Stimulated activated naive CD4-positive, alpha-beta T cell treated with Interleukin-2 at 50 U/mL for 16 hours (primary cell): ENCODE results near the gene PRKCB.
A peak's percentile ranks its signal among the peaks of the same experiment; 100 is the strongest.

Experiments
- DNase-seq: peaks from one replicate; lab custom pipeline; 2025; lab: John Stamatoyannopoulos, UW

PRKCB gene

DNA sequence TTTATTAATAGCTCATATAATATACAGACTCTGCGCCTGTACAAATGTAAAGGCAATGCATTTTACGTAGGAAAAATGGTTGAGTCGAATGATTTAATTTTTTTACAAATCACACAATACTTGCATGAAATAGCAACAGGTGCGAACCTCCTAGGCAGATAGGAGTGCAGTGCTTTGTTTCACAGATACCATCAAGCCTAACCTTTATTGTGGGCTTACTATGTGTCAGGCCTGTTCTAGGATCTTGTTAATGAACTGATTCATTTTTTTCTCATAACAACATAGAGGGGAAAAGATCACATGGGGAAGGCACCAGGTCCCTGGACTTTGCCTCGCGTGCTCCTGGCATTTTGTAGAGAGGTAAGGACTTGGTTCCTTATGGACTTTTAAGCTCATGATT, 107.8 kb downstream of the PRKCB start:
- no peak for DNase-seq

DNA sequence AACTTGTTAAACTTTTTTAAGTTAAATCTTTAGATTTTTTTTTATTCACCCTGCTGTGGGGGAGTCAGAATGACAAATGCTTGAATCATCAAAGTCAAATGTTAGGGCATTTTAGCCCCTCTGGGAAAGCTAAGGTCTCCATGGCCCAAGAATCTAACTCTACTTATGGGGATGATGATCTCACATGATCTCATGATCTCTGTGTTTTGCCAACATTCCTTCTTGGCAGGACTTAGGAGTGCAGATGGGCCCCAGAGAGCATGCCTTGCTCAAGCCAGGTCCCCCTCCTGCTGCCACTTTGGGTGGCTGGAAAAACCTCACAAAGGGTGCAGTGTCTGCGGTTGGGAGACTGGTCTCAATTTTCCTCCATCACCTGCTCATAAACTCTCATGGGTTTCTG, 108.6 kb downstream of the PRKCB start:
- no peak for DNase-seq

DNA sequence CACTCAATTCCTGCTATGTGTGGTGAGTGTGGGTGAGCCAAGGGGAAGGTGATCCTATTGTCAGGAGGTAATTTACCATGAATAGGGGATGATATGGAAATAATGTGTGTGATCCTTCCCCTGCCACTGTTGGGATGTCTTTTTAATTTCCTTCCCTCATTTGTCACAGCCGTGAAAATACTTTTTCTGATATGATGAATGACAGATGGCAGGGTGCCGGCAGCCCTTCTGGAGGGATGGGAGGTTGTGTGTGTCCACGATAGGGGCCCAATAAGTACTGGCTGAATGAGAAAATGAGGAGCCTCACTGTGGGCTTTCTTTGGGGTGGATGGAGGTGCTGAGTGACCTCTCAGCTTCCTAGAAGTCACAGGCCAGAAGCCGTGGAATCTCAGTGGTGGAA, 109.5 kb downstream of the PRKCB start:
- DNase-seq, result no peak

DNA sequence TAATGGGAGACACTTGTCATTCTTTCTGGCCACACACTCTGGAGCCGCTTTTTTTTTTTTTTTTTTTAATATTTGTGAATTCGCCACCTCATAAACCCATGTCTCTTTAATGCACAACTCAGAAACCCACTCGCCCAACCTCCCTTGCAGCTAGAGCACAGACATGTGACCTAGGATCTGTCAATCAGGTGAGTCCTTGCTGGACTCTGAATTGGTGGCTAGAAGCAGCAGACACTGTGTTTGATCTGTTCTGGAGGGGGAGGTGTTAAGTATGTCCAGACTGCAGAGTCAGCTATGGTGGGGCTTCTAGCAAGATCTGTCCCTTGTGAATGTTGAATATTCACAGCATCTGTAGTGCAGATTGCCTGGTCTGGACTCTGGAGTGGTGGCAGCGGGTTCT, 112.1 kb downstream of the PRKCB start:
- no peak for DNase-seq

DNA sequence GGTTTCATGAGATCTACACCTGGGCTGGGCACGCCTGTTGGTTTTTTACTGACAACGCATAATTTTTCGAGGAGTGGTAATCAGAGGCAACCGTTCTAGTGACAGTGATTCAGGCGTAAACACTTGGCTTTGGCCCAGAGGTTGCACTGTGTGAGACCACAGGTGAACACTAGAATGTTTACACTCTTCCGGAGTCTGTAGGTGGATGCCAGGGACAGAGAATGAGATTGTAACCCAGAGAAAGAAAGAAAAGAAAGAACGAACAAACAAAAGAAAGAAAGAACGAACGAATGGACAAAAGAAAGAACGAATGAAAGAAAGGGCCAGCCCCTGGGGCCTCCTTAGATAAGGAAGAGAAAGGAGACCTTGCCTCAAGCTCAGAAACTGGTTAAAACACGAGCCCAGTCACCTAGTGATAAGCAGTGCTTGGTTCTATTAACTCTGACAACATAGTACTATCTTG, 113.2 kb downstream of the PRKCB start:
- peak; percentile 23 for DNase-seq

DNA sequence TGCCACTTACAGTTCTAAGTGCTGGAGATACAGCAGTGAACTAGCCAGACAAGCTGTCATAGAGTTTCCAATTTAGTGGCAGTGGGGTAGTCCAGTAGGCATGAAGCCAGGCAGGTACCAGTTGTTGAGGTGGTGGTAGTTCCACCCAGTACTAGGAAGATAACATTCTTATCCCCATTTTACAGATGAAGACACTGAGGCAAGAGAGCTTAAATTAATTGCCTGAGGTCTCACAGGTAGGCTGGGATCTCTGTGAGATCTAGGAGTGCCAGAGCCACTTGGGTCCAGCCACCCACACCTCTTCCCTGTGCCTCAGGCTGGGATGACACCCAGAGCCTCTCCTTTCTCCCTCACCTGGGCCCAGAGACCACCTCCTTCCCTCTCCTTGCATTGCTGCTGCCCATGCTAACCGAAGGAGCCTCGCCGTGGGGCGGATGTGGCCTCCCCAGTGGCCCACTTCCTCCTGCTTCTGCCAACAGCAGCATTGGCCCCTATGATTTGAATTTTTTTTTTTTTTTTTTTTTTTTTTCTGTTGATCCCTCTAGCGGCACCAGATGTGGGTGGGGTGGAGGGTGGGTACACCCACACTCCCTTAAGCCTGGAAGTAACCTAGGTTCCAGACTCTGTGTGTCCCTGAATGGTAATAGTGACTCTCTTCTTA, 114.0 kb downstream of the PRKCB start:
- peak; percentile 20 for DNase-seq

DNA sequence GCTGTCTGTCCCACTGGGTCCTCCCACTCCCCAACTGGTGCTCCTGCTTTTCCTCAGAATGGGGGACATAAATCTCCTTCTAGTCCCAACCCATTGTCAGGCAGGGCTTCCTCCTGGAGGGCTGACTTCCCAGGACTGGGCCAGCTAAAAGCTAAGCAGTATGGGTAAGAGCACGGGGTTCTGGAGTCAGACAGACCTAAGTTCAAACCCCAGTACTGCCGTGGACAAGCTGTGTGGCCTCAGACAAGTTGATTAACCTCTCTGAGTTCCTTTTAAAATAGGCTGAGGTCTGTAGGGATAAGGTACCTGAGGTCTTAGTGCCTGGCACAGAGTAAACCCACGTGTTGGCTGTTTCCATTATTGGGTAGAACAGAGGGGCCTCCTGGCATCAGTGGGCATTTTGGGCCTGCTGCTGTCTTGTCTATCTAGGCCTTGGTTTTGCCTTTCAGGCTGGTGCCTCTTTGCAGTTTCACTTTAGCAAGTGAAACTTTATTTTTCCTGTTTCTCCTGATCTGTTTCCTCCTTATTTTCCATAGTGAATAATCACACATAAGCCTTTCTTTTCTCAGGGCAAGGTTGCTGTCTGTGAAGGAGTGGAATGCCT, 114.6 kb downstream of the PRKCB start:
- no peak for DNase-seq

DNA sequence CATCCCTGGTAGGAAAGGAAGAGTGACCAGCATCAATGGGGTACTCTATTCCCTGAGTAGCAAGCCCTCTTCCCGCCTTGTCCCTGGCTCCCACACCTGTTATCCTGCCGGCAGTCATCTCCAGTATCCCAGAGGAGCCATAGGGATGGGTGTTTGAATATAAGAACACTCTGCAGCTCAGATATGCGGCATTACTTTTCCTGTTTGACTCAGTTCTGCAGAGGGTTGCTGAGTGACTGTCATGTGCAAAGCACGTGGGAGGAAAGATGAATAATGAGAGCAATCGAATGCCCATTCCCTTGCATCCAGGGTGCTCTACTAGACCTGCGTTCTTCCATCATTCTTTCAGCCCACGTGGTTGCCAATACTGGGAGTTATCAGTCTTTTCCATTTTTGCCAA, 115.1 kb downstream of the PRKCB start:
- peak; percentile 16 for DNase-seq

DNA sequence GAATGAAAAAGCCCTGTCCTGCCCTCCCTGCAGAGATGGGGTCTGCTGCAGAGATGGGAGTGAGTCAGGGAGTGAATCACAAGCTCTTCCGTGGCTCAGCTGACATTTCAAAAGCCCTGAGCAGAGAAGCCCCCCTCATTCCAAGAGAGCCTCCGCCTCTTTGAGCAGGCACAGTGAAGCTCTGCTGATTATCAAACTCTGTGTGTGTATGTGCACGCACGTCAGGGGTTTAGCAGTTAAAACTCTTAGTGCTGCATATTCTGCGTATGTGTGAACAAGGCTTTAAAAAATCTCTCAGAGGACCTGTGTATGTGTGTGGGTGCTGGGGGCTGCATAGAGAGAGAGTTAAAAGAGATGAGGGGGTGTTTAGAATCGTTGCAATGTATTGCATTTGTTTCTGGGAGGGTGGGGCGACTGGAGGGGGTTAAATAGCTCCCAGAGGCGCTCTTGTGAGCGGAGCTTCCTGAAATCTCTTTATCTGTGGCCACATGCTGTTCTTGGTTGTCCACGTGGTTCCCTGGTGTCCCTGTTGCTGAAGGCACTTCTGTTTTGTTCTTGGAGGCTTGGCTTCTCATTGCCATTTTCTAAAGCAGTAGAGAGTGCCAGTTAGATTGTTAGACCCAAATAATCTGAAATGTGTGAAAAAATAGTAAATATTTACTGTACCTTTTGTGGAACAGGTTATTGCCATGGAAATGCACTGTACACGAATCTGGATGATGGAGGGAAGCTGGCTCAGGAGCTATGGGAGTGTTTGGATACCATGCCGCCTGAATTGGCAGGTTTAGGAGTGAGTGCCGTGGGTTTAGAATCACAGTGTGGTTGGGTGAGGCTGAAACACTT, 116.6 kb downstream of the PRKCB start:
- DNase-seq, result no peak

DNA sequence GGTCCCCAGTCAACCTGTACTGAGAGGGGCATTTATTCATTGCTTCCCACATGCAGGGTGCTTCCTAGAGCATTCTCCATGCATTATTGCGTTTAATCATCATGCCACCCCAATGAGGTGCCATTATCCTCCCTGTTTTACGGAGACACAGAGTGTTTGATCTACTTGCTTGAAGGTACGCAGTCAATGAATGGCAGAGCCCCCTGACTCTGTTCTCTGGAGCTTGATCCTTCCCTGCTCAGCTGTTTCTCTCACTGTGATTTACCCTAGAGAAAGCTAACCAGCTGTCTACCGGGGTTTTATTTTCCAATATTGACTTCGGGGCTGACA, 117.2 kb downstream of the PRKCB start:
- DNase-seq, result no peak

DNA sequence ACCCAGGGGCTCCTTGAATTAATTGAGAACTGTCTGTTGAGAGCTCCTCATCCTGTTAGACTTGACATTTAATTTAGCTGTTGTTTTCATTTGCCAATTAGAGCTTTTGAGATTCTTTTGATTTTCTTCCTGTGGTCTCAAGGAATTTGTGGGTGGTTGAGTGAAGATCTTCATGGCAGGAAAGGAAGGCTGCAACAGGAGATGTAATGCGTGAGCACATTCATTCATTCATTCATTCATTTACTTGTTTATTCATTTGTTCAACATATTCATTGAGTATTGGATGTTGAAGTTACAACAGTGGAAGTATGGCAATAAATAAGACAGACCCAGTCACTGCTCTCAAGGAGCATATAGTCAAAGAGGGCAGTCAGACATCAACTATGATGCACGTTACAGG, 117.7 kb downstream of the PRKCB start:
- DNase-seq, result no peak

DNA sequence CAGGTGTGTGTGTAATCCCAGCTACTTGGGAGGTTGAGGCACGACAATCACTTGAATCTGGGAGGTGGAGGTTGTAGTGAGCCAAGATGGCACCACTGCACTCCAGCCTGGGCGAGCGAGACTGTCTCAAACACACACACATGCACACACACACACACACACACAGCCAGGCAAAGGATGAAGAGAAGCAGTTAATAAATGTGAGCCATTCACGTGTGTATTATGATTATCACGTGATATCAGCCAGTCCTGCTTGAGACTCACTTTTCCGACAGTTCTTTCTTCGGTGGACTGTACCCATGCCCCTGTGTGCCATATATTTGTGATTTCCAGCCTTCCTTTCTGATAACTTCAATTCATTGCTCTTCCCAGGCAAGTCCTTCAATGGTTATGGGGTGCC, 119.3 kb downstream of the PRKCB start:
- no peak for DNase-seq

DNA sequence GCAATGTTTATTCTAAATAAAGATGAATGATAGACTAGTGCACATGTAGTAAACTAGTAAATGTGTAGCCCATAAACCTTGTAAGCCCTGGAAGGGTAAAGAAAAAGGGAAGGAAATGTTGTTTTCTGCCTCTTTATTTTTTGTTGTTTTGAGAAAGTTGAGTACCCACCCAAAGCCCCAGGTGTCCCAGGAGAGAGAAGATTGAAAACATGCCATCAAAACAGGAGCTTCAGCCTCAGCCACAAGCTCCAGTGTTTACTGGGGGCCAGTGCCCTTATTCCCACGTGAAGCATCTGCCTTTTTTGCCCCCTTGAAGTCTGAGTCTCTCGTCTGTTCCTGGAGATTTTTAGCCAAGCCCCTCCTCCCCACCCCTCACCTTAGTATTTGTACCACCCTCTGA, 121.5 kb downstream of the PRKCB start:
- DNase-seq, result no peak

DNA sequence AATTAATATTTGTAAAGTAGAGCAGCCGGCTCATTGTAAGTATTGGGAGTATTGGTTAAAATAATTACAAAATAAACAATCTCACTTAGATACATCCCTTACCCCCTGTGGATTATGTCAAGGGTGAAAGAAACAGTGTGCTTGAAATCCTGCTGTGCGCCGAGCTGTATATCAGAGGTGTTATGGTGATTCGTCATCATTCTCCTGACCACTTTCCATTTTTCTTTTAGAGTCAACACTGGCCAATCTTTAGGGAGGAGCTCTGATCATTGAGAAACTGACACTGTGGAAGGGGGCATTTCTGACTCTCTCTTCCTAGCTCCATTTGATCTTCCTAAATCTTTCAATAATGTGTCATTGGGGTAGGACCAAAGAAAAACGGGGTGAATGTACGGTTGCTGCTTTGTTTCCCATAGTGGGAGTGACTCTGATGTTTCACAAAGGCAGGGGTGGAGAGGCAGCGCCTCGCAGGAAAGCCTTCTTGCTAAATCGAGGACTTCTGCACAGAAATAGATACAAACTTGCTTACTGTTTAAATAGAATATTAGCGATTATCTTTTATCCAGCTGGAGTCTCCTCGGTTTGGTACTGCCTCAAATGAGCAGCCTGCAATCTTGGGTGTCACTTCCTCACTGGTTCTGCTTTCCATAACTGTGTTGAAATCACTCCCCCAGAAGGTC, 123.4 kb downstream of the PRKCB start:
- no peak for DNase-seq

DNA sequence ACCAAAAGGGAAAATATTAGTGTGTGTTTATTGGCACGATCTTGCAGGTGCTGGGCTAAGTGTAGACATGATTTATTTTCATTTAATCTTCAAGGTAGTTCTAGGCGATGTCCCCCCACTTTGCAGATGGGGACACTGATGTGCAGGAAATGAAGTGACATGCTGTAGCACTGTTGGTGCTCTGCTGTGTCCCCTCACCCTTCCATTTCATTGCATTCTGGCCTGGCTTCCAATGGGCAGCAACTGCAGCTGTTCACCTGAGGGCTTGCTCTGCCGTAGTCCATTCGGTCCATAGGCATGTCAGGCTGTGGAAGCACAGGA, 123.9 kb downstream of the PRKCB start:
- no peak for DNase-seq

DNA sequence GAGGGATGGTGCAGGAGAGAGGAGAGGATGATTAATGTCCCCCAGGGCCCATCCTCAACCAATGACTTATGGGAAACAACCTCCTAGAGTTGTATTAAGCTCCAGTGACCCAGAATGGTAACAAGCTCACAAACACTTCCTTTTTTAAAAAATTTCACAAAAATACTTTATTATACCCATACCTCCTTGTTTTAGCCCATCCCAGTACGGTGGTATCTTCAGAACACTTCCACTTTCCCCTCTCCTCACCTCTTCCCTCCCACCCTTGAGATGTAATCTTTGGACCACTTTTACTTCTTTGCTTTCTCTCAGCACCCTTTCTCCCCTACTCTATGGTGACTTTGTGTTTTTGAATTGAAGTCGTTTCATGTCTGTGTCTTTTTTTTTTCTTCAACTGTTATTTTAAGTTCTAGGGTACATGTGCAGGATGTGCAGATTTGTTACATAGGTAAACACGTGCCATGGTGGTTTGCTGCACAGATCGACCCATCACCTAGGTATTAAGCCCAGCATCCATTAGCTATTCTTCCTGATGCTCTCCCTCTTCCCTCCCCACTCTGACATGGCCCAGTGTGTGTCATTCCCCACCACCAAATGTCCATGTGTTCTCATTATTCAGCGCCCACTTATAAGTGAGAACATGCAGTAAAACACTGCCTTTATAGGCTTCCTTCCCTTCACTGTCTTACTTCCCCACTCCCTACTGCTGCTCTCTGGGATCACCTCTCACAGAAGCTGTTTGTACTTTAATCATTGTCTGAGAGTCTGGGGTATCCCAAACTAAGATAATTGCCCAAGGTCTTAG, 124.5 kb downstream of the PRKCB start:
- DNase-seq, result no peak

DNA sequence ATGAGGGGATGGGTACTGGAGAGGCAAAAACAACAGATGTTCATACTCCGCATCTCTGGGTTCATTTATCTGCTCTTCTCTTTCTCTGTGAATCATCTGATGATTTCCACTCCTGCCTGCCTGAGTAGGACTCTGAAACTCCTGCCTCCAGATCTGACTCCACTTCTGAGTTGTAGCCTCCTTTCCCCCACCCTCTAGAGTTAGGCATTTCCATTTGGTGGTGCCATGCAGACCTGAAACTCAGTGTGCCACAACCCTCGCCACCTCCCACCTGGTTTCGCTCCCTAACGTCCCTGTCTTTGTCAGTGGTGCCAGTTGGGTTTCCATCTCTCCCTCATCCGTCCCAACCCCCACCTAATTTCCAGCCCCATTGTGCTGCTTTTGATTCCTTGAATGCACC, 126.2 kb downstream of the PRKCB start:
- peak; percentile 78 for DNase-seq

DNA sequence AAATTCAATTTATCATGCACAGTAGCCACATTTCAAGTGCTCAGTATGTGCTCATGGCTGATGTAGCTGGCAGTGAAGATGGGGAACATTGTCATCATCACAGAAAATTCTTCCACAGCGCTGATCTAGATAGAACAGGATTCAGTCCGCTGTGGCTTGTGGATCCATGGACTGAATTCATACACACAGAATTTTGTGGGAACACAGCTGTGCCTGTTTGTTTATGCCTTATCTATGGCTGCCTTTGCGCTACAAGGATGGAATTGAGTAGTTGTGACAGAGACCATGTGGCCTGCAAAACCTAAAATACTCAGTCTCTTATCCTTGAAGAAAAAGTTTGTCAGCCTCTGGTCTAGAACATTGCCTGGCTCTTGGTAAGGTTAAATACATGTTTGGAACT, 128.4 kb downstream of the PRKCB start:
- DNase-seq, result no peak

DNA sequence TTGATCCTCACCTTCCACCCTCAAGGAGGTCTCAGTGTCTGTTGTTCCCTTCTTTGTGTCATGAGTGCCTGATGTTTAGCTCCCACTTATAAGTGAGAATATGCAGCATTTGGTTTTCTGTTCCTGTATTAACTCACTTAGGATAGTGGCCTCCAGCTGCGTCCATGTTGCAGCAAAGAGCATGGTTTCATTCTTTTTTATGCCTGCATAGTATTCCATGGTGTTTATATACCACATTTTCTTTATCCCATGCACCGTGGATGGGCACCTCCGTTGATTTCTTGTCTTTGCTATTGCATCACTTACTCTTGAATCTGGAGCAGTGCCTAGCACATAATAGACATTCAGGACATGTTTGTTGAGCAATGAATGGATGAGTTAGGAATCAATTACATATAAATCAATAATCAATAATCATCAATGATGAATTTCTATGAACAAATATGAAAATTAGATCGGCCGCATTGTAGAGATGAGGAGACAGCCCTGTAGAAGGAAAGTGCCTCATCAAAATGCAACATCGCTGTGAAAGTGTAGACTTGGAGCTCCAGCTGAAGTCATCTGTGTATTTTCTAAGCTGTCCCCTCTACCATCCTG, 129.5 kb downstream of the PRKCB start:
- no peak for DNase-seq

DNA sequence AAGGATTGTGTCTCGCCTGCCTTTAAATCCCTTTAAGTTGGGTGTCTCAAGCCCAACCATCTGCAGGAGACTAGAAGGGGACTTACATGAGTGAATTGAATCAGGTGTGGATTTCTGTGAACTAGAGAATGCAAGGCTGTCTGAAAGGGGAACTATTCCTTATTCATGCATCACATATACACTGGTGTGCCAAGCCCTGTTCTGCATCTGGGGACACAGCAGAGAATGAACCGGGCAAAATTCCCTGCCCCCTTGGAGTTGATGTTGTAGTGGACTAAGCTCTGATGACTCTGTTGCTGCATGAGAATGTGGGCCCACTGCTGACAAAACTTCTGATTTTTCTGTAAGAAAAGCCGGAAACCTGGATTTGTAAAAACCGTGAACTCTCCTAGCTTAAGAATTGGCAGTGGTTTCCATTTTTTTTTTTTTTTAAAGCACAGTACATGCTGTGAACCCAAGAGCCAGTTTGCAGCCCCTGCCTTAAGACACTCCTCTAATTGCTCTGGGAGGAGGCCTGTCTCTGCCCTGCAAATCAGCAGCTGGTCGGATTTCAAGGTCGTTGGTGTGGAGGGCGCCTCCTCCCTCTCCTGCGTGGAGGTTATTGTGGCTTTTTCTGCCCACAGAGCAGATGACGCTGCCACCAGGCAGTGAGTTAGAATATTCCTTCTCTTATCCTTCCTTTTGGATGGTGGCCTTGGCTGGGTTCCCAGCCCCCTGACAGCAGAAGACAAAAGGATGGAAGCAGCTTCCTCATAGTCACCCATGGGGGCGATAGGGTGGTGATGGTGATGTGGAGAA, 131.0 kb downstream of the PRKCB start:
- DNase-seq, result no peak

DNA sequence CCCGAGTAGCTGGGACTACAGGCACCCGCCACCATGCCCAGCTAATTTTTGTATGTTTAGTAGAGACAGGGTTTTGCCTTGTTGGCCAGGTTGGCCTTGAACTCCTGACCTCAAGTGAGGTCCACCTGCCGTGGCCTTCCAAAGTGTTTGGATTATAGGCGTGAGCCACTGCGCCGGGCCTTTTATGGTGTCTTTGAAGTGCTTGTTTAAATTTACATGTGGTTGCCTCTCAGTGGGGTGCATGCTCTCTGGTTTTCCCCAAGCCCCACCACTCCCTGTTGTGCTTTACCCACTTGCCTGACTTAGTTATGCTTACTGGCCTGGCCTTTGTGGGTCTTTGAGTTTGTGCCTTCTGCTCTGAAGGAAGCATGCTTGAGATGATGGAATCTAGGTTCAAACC, 132.0 kb downstream of the PRKCB start:
- no peak for DNase-seq
